Esophagus muscularis mucosa (tissue), 4 donors: Measurements from ENCODE around the gene LCE1A. TPM values are rescaled to one million over a fixed set of nuclear protein-coding genes. Genes with fewer than 3 reads are reported as not detected.

ENCODE experiments used
- DNase-seq: peaks from one replicate; pipeline ENCODE4 v3.0.0-alpha.2; 2017; ENCODE audit errors: extremely low spot score
- H3K27ac ChIP-seq, 4 donors: fragments of 200-600 bp; sonication (generic); replicated peaks in 1 of 4; 1 replicate in 3 of 4; 2 replicates in 1 of 4; pipeline ENCODE4 v1.5.1; 2016 to 2019; ENCODE audit warnings: mild to moderate bottlenecking in 1 of 4
- H3K27me3 ChIP-seq, 4 donors: fragments of 200-600 bp; sonication (generic); one replicate each; pipeline versions ENCODE4 v1.5.1 to v1.6.0; 2016 to 2019
- H3K36me3 ChIP-seq, 4 donors: fragments of 200-600 bp; sonication (generic); one replicate each; pipeline ENCODE4 v1.5.1; 2016 to 2019
- H3K4me1 ChIP-seq, 4 donors: fragments of 200-600 bp; sonication (generic); one replicate each; pipeline ENCODE4 v1.5.1; 2016 to 2019
- H3K4me3 ChIP-seq, 4 donors: fragments of 200-600 bp; sonication (generic); 1 replicate in 2 of 4; 2 replicates in 2 of 4; pipeline ENCODE4 v1.5.1; 2016 to 2019; ENCODE audit warnings: mild to moderate bottlenecking in 4 of 4, moderate library complexity in 1 of 4
- H3K9me3 ChIP-seq, 4 donors: fragments of 200-600 bp; sonication (generic); 1 replicate in 3 of 4; 2 replicates in 1 of 4; pipeline ENCODE4 v1.5.1; 2016 to 2019
- CTCF ChIP-seq, 3 experiments: fragments of 200-600 bp in 2 of 3; fragments of 450-650 bp in 1 of 3; sonication (generic) in 2 of 3; IDR thresholded peaks; one replicate each; pipeline ENCODE4 v1.5.1; 2017 to 2019; ENCODE audit warnings: antibody characterized with exemption in 3 of 3, mild to moderate bottlenecking in 2 of 3, moderate library complexity in 1 of 3
- EP300 ChIP-seq: sonication (generic); formaldehyde crosslinking; IDR thresholded peaks from one replicate; pipeline ENCODE4 v1.6.1; 2017; ENCODE audit warnings: antibody characterized with exemption
- POLR2A ChIP-seq: fragments of 450-650 bp; IDR thresholded peaks from one replicate; pipeline ENCODE4 v1.6.1; 2017; ENCODE audit warnings: antibody characterized with exemption, moderate library complexity, mild to moderate bottlenecking, low read depth
- POLR2AphosphoS5 ChIP-seq, 2 donors: sonication (generic); formaldehyde crosslinking; IDR thresholded peaks; one replicate each; pipeline ENCODE4 v1.6.1; 2017; ENCODE audit warnings: antibody characterized with exemption in 2 of 2
- WGBS: methylation state at CpG from one replicate; pipeline ENCODE4 v1.1.5; 2018; 5-methylcytosine and 5-hydroxymethylcytosine counted together
- intact Hi-C: fragments of 100-400 bp; cut with DNase I; formaldehyde crosslinking; loops from one replicate; pipeline ENCODE4 v1.15.1; 2023
- total RNA-seq, 4 donors: library from RNA; depleted of rRNA; stranded (reverse); fragments of >200 nt; gene quantifications; one replicate each; pipeline versions ENCODE4 v1.1.0 to v1.2.1, GENCODE V29; 2016

The LCE1A gene
- total RNA-seq, 4 donors from 2014 or later = not detected

GRCh38 chr1:152871731-152872126 lies 44.5 kb downstream of the LCE1A start:
- Histone ChIP-seq H3K27ac (no peak overlapping the region), H3K4me3 (no peak overlapping the region), H3K36me3 (no peaks in the 10 kb centered on the region), H3K9me3 (no peaks in the 10 kb centered on the region), H3K4me1 (peaks cover 0 to 5% (median 0%) of the 10 kb centered on the region in 4 donors), H3K27me3 (no peaks in the 10 kb centered on the region)
- WGBS = 82% methylated on average over 6 of the region's 6 CpGs
- intact Hi-C loops = no loop called here
- no peak for DNase-seq
- no peak for TF ChIP-seq POLR2AphosphoS5 (IDR thresholded peaks at IDR 0.05)
- no peak for TF ChIP-seq EP300
- no peak for TF ChIP-seq CTCF (IDR thresholded peaks at IDR 0.05)
- no peak for TF ChIP-seq POLR2A

- no peak overlapping the region for H3K27ac ChIP-seq
- H3K27me3 ChIP-seq = no peaks in the 10 kb centered on the region
- no peaks in the 10 kb centered on the region for H3K9me3 ChIP-seq
- intact Hi-C loops = no loop called here
- DNase-seq = no peak
- no peaks in the 10 kb centered on the region for H3K36me3 ChIP-seq
- no peak for TF ChIP-seq CTCF (IDR thresholded peaks at IDR 0.05)
- no peak for TF ChIP-seq POLR2AphosphoS5 (IDR thresholded peaks at IDR 0.05)
- TF ChIP-seq EP300 = no peak
- TF ChIP-seq POLR2A = no peak
- H3K4me3 ChIP-seq = no peak overlapping the region
- peaks cover 0 to 5% (median 0%) of the 10 kb centered on the region in 4 donors for H3K4me1 ChIP-seq
Observed at GRCh38 chr1:152873495-152873894, 46.2 kb downstream of the LCE1A start.

GRCh38 chr1:152876827-152877226 lies 49.6 kb downstream of the LCE1A start:
- intact Hi-C loops = no loop called here
- 75% methylated on average over 1 of the region's 1 CpG for WGBS
- H3K4me1 ChIP-seq = peaks cover 0 to 5% (median 0%) of the 10 kb centered on the region in 4 donors
- H3K27ac ChIP-seq = no peak overlapping the region
- DNase-seq = peak; percentile 75
- no peak overlapping the region for H3K4me3 ChIP-seq
- TF ChIP-seq EP300 (no peak), POLR2AphosphoS5 (IDR thresholded peaks at IDR 0.05) (no peak), POLR2A (no peak), CTCF (IDR thresholded peaks at IDR 0.05) (no peak)
- H3K36me3 ChIP-seq = no peaks in the 10 kb centered on the region
- no peaks in the 10 kb centered on the region for H3K9me3 ChIP-seq
- no peaks in the 10 kb centered on the region for H3K27me3 ChIP-seq

Other genes starting within 250 kb of the LCE1A start
- not detected for gene LCE3D, start 247.0 kb upstream of the LCE1A start, total RNA-seq
- gene LCE3C, start 227.2 kb upstream of the LCE1A start, total RNA-seq = not detected
- not detected for gene LCE3B, start 213.7 kb upstream of the LCE1A start, total RNA-seq
- not detected for gene LCE3A, start 204.4 kb upstream of the LCE1A start, total RNA-seq
- gene LCE2D, start 164.1 kb upstream of the LCE1A start, total RNA-seq = not detected
- gene LCE2C, start 152.2 kb upstream of the LCE1A start, total RNA-seq = not detected
- gene LCE2B, start 141.3 kb upstream of the LCE1A start, total RNA-seq = not detected
- gene LCE2A, start 129.1 kb upstream of the LCE1A start, total RNA-seq = not detected
- not detected for gene LCE4A, start 119.3 kb upstream of the LCE1A start, total RNA-seq
- not detected for gene KPRP, start 69.4 kb upstream of the LCE1A start, total RNA-seq
- not detected for gene LCE1F, start 52.3 kb upstream of the LCE1A start, total RNA-seq
- not detected for gene LCE1E, start 41.2 kb upstream of the LCE1A start, total RNA-seq
- not detected for gene LCE1D, start 30.8 kb upstream of the LCE1A start, total RNA-seq
- not detected for gene LCE1C, start 20.8 kb upstream of the LCE1A start, total RNA-seq
- not detected for gene LCE1B, start 15.5 kb upstream of the LCE1A start, total RNA-seq
- gene LCE6A, start 15.4 kb downstream of the LCE1A start, total RNA-seq = not detected
- not detected for gene LCE7A, start 32.5 kb downstream of the LCE1A start, total RNA-seq
- gene SMCP, start 50.8 kb downstream of the LCE1A start, total RNA-seq = not detected
- gene IVL, start 81.1 kb downstream of the LCE1A start, total RNA-seq = not detected
- not detected for gene SPRR5, start 119.7 kb downstream of the LCE1A start, total RNA-seq
- gene SPRR4, start 143.2 kb downstream of the LCE1A start, total RNA-seq = not detected
- not detected for gene SPRR1A, start 156.6 kb downstream of the LCE1A start, total RNA-seq
- gene SPRR3, start 174.3 kb downstream of the LCE1A start, total RNA-seq = 1 to 10 TPM in 2 of 4 donors, not detected in 2; 1.6 to 5.0 TPM
- gene SPRR1B, start 203.7 kb downstream of the LCE1A start, total RNA-seq = not detected
- 1 to 10 TPM in 1 of 4 donors, under 1 TPM in 1, not detected in 2; 0.57 to 1.7 TPM for gene SPRR2D, start 213.6 kb downstream of the LCE1A start, total RNA-seq
- gene SPRR2A, start 230.0 kb downstream of the LCE1A start, total RNA-seq = 1 to 10 TPM in 1 of 4 donors, not detected in 3; 2.5 TPM
- gene SPRR2B, start 244.1 kb downstream of the LCE1A start, total RNA-seq = not detected